ENCODE data around the gene CORO2B. TPM values are rescaled to one million over a fixed set of nuclear protein-coding genes. Genes with fewer than 3 reads are reported as not detected.

The CORO2B gene
- total and polyA plus RNA-seq, 11 donors, result 3.0 to 9.1 (median 5.0) TPM

- no peaks in the 10 kb centered on the region for H3K9me3 ChIP-seq
- ATAC-seq, result no peak
- H3K4me3 ChIP-seq, result no peak overlapping the region
- H3K27ac ChIP-seq, result no peak overlapping the region
- DNase-seq, result no peak
- TF ChIP-seq POLR2A (IDR thresholded peaks at IDR 0.05), result no peak
- no peak for TF ChIP-seq CTCF (IDR thresholded peaks at IDR 0.05)
- H3K36me3 ChIP-seq, result no peaks in the 10 kb centered on the region
- WGBS, 4 donors, result 36 to 74% (median 52%) methylated on average over 1 to 2 of the region's 2 CpGs
- peaks cover 0 to 7% (median 0%) of the 10 kb centered on the region in 12 donors for H3K4me1 ChIP-seq
- intact Hi-C loops (cut with DNase I), result no loop called here
- H3K27me3 ChIP-seq, result no peaks in the 10 kb centered on the region
These were observed 189.5 kb downstream of the CORO2B start for GRCh38 chr15:68768321-68768720.

- no peaks in the 10 kb centered on the region for H3K27me3 ChIP-seq
- H3K27ac ChIP-seq, result no peak overlapping the region
- H3K4me1 ChIP-seq, result peaks cover 0 to 11% (median 1%) of the 10 kb centered on the region in 12 donors
- peaks cover 0 to 3% (median 0%) of the 10 kb centered on the region in 12 donors for H3K9me3 ChIP-seq
- ATAC-seq (no peak), DNase-seq (no peak)
- H3K36me3 ChIP-seq, result no peaks in the 10 kb centered on the region
- WGBS, 4 donors, result 94 to 100% (median 99%) methylated on average over 2 of the region's 2 CpGs
- TF ChIP-seq CTCF (IDR thresholded peaks at IDR 0.05) (no peak), POLR2A (IDR thresholded peaks at IDR 0.05) (no peak)
- H3K4me3 ChIP-seq, result no peak overlapping the region
- intact Hi-C loops (cut with DNase I), result no loop called here
These were observed 190.9 kb downstream of the CORO2B start for GRCh38 chr15:68769702-68770101.

- Histone ChIP-seq H3K4me1 (peaks cover 0 to 16% (median 6%) of the 10 kb centered on the region in 12 donors), H3K27me3 (no peaks in the 10 kb centered on the region), H3K36me3 (no peaks in the 10 kb centered on the region), H3K27ac (no peak overlapping the region), H3K9me3 (peaks cover 0 to 3% (median 0%) of the 10 kb centered on the region in 12 donors), H3K4me3 (no peak overlapping the region)
- DNase-seq, result no peak
- no peak for ATAC-seq
- intact Hi-C loops (cut with DNase I), result no loop called here
- no peak for TF ChIP-seq POLR2A (IDR thresholded peaks at IDR 0.05)
- TF ChIP-seq CTCF (IDR thresholded peaks at IDR 0.05), result no peak
These were observed 191.4 kb downstream of the CORO2B start for GRCh38 chr15:68770216-68770615.

GRCh38 chr15:68773036-68773435 lies 194.2 kb downstream of the CORO2B start:
- TF ChIP-seq POLR2A (IDR thresholded peaks at IDR 0.05), result no peak
- no peak for TF ChIP-seq CTCF (IDR thresholded peaks at IDR 0.05)
- no peaks in the 10 kb centered on the region for H3K27me3 ChIP-seq
- H3K27ac ChIP-seq, result no peak overlapping the region
- H3K36me3 ChIP-seq, result peaks cover 0 to 8% (median 7%) of the 10 kb centered on the region in 9 donors
- intact Hi-C loops (cut with DNase I), result no loop called here
- ATAC-seq (no peak), DNase-seq (no peak)
- WGBS, 4 donors, result 82 to 93% (median 90%) methylated on average over 2 of the region's 2 CpGs
- H3K4me1 ChIP-seq, result peaks cover 0 to 35% (median 22%) of the 10 kb centered on the region in 12 donors
- H3K4me3 ChIP-seq, result no peak overlapping the region
- H3K9me3 ChIP-seq, result peaks cover 0 to 3% (median 0%) of the 10 kb centered on the region in 12 donors
